Epithelial cell of proximal tubule (primary cell): ENCODE measurements around the gene FYCO1. TPM values are rescaled to one million over a fixed set of nuclear protein-coding genes. Genes with fewer than 3 reads are reported as not detected.

Source experiments
- DNase-seq: peaks from one replicate; pipeline ENCODE4 v3.0.0-alpha.2; 2011; ENCODE audit warnings: low read depth
- H3K4me3 ChIP-seq: 2 replicates; pipeline ENCODE4 v1.5.1; 2011; ENCODE audit warnings: low read depth, mild to moderate bottlenecking, low read length
- CTCF ChIP-seq: conservative IDR thresholded peaks from 2 replicates; pipeline ENCODE4 v1.5.1; 2012; ENCODE audit warnings: low read depth, mild to moderate bottlenecking, low read length
- total RNA-seq: library from RNA; depleted of rRNA; stranded (reverse); fragments of >200 nt; gene quantifications from 2 replicates; pipeline ENCODE4 v1.2.3, GENCODE V29; 2015

The FYCO1 gene
- total RNA-seq, 1 donor from 2014 or later = 10.3 TPM

DNA sequence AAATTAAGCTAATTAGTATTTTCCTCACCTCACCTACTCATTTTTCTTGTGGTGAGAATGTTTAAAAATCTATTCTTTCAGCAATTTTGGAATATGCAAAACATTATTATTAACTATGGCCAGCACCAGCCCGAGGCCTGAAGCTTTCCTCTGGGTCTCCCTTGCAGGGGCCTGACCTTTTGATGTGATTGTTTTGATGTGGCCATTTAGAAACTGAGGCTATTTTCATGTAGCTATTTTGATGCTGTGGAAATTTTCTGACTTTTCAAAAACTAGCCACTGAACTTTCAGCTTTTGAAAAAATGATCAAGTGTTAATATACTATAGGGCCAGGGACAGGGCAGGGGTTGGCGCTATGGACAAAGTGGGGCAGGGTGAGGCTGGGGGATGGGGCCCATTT is 117.5 kb downstream of the FYCO1 start:
- TF ChIP-seq CTCF = no peak
- H3K4me3 ChIP-seq = no peak overlapping the region
- DNase-seq = no peak

DNA sequence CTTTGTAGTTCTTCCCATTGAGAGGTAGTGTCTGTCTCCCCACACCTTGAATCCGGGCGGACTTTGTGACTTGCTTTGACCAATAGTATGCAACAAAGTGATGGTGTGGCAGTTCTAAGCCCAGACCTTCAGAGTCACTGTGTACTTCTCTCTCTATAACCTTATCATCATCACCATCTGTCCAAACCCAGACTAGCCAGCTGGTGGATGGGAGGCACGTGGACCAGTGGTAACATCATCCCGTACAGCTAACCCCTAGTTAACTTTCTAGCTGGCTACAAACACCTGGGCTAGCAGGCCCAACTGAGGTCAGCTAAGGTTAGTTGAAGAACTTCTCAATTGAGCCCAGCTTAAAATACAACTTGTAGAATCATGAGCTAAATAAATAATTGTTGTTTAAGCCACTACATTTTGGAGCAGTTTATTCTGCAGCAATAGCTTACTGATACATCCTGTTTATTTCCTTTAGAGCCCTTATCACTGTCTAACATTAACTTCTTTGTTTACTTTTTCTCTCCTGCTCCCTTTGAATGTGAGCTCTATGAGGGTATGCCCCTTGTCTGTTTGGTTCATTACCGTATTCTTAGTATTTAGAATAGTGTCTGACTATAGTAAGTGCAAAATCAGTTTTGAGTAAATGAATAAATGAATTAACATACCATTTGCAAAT is 120.8 kb downstream of the FYCO1 start:
- no peak for TF ChIP-seq CTCF
- no peak for DNase-seq
- no peak overlapping the region for H3K4me3 ChIP-seq

DNA sequence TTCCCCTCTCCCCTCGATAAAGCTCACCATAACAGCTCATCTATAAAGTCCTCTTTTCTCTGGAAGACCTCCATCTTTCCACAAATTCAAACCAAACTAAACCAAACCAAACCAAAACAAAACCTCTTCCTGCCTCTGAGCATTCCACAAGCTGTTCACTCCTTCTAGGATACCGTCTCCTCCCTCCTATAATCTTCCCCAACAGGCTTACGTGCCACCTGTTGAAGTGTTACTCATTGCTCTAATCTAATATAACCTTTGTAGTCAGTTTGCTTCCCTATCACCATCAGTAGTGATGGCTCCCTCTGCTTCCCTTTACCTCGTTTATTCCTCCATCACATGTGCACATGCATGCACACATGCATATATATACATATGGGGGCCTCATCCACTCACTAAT is 122.0 kb downstream of the FYCO1 start:
- TF ChIP-seq CTCF = no peak
- H3K4me3 ChIP-seq = no peak overlapping the region
- DNase-seq = no peak

DNA sequence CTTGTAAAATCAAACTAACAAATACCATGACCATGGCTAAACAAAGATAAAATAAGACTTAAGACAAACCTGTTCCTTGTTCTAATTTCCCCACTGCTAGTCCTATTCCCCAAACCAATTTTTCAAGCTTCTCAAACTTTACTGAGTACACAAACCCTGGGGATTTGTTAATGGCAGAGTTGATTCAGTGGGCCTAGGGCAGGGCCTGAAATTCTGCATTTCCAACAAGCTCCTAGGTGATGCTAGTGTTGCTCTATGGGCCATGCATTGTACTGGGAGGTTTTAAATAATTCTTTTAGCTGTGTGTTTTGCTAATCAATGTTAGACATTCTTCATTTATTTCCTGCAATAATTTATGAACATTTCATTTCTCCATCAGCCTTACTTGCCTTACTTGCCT is 122.6 kb downstream of the FYCO1 start:
- TF ChIP-seq CTCF = no peak
- H3K4me3 ChIP-seq = no peak overlapping the region
- DNase-seq = no peak

DNA sequence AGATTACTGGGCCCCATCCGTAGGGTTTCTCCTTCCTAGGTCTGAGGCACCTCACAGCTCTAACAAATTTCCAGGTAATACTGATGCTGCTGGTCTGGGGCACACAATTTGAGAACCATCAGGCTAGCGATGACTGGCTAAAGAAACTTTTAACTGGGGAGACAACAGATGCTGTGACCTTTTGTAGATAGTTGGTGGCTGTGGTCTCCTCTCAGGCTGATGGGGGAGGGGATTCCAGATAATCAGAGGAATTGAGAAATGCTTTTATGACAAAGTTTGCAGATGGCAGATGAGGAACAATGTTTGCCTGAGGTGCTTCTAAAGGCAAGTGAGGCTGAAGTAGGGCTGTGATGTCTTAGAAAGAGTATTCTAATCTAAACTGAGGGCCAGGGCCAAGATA is 123.1 kb downstream of the FYCO1 start:
- TF ChIP-seq CTCF = no peak
- H3K4me3 ChIP-seq = no peak overlapping the region
- no peak for DNase-seq

DNA sequence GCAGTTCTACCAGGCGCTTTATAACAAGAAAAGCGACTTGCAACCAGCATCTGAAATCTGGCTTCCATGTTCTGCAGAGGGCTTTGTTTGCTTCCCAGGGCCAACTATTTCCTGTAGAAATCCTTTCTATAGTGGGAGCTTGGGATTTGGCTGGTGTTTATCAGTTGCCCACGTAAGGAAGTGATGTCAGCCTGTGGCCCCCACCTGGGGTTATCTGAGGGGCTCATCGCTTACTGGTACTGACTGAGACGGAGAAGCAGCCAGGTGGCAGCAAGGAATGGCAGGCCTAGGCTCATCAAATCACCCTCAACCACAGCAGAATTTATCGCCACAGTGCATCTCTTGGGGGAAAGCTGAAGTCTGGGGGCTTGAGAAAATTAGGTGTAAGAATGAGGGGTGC is 123.8 kb downstream of the FYCO1 start:
- DNase-seq = no peak
- no peak overlapping the region for H3K4me3 ChIP-seq
- TF ChIP-seq CTCF = no peak

DNA sequence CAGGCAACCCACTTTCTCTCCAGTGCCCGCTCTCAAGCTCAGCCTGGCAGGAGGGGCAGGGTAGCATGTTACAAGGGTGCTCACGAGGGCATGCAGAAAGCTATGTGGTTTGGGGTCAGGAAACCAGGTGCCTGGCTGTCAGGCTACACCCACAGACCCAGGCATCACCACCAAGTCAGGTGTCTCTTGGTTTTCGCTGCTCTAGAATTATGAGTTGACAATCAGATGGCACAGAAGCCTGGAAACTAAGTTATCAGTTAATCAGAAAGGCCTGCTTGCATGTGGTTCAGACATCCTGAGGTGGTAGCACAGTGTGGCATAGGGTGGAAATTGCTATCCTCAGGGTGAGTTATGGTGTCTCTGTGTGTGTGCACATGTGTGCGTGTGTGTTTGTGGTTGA is 125.5 kb downstream of the FYCO1 start:
- DNase-seq = no peak
- no peak overlapping the region for H3K4me3 ChIP-seq
- TF ChIP-seq CTCF = no peak
